T-helper 2 cell (primary cell): ENCODE measurements around the gene SRRM2.

ENCODE experiments used
- DNase-seq, 5 experiments: peaks; one replicate each; pipeline versions ENCODE4 v3.0.0 to v3.0.0-alpha.2; 2012 to 2022

The SRRM2 gene

DNA sequence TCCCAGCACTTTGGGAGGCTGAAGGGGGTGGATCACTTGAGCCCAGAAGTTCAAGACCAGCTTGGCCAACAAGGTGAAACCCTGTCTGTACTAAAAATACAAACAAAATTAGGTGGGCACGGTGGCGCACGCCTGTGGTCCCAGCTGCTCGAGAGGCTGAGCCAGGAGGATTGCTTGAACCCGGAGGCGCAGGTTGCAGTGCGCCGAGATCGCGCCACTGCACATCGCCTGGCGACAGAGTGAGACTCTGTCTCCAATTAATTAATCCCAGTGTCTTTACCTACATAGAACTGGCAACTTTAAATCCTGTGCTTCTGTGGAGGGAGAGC lies 26.2 kb downstream of the SRRM2 start:
- DNase-seq, result no peak

DNA sequence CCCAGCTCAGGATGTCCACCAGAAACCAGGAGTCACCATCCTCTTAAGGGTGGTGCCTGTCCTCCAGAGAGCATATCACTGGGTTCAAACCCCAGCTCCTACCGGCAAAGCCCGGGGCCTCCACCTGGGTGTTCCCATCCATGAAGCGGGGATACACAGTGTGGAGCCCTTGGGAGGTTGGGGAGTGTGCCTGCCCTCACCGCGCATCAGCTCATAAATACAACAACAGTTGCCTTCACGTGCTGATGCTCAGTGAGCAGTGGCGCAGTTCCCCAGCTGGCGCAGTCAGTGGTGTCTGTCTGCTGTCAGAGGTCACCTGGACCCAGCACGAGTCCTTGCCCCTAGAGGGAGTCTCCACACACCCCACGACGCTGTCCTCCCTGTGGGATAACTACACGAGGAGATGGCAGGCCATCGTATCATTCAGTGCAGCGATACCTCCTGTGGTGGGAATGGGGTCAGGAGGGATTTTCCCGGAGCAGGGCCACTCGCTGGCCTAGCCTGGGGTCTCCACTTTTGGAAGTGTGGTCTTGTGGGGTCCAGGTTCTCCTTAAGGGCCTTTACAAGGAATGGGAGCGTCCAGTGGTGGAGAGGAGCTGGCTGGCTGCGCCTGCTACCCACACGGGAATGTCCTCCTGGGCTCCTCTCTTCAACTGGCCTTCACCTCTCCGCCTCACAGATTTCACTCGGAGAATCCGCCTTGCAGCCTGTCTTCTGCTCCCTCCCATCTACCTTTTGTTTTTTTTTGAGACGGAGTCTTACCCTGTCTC lies 26.9 kb downstream of the SRRM2 start:
- DNase-seq, result no peak

DNA sequence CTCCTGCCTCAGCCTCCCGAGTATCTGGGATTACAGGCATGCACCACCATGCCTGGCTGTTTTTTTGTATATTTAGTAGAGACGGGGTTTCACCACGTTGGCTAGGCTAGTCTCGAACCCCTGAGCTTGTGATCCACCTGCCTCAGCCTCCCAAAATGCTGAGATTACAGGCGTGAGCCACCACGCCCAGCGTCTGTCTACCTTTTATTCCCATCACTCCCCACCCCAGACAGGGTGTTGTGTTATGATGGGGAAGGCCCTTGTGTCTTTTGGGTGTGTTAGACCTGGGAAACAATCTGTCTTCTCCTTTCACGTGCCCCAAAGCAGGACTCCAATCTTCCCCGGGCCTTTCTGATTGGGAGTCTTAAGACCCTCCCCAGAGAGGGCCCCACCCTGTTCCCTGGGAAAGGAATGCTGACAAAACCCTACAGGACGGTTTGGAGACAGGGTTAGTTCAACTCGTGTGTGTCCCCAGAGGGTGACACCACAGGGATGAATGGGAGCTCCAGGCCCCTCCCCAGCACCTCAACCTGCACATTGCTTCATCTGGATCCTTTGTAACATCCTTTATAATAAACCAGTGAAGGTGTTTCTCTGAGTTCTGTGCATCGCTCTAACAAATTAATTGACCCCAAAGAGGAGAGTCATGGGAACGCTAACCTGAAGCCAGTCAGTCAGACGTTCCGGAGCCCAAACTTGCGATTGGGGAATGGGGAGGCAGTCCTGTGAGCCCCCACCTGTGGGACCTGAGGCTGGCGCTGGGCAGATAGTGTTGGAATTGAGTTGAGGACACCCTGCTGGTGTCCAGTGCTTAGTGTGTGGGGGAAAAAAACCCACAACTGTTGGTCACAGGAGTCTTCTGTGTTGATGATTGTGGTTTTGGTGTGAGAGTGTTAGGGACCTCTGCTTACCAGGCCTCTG lies 27.8 kb downstream of the SRRM2 start:
- no peak for DNase-seq

DNA sequence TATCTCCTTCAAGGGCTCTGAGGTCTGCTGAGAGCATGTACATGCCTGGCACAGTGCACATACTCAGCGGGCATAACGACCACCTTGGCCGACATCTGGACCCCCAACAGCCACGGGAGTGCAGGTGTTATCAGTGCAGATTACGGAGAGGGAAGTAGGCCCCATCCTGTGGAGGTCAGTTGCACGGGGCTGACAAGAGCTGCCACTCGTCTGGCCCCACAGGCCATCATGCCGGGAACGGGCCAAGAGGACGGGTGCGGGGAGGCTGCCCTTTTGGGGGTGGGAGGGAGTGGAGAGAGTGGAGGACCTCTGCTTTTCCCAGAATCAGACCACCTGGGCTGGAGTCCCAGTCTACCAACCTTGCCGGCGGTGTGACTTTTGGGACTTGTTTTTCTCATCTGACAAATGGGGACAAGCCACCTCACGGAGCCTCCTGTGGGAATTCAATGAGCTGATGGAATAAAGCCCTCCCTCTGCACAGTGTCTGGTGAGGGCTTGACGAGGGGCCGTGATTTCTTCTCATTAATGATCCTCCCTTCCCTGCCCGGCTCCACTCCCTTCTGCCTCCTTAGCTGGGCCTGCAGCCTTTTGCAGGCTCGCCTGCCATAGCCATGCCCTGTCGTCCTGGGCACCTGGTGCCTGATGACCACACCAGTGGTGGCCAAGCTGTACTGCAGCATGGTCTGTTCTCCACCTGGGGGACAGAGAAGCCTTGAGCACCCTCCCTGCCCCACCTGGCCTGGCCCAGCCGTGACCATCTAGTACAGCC lies 30.3 kb downstream of the SRRM2 start:
- DNase-seq, result no peak

DNA sequence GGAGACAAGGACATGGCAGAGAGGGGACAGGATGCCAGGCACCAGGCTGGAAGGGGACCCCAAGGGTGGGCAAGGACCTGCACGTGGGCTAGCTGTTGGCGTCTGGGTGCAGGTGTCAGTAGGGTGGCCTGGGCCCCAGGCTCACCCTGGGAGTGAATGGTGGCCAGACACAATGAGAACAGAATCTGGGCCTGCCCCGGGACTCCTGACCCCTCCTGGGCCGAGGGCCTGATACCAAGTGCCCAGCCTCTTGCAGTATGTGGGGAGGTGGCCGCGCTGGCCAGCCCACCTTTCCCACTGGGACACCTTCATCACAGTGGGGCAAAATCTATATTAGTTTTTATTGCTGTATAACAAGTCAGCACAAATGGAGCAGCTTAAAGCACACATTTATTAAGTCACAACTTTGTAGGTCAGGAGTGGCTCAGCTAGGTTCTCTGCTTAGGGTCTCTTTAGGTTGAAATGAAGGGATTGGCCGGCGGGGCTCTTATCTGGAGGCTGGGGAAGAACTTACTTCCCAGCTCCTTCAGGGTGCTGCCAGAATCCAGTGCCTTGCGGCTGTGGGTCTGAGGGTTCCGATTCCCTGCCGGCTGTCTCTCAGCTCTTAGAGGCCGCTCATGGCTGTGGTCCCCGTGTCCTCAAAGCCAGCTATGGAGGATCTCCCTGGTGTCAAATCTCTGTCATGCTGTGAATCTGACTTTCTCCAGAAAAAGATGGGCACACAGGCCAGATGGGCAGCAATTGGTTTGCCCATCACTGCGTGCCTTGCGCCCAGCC lies 31.3 kb downstream of the SRRM2 start:
- DNase-seq, result no peak

DNA sequence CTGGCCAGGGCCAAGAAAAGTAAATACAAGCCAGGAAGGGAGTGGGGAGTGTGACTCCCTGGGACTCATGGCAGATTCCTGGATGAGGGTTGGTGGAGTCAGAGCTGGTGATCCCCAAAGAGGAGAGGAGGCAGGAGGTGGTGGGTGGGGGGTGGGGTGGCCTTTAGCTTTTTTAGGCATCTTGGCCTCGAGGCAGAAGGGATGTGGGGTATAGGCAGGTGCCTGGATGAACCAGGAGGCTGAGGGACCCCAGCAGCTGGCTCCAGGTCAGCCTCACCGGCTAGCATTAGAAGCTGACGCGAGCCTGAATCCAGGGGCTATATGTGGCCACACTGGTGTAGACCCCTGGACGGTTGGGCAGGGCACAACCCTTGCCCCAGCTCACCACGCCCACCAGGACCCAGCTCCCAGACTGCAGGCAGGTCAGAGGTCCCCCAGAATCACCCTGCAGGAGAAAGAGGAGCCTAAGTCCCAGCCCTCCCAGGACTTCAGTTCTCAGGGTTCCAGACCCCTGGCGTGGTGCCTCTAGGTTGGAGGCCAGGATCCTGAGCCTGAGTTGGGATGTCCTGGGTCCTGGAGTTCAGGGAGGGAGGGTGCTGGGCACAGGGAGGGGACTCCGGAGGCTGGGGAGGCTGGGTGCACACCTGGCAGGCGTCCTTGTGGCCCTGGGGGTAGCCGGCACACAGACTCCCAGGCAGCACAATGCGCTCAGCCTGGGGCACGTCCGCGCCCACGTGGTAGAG lies 32.1 kb downstream of the SRRM2 start:
- DNase-seq, result no peak

DNA sequence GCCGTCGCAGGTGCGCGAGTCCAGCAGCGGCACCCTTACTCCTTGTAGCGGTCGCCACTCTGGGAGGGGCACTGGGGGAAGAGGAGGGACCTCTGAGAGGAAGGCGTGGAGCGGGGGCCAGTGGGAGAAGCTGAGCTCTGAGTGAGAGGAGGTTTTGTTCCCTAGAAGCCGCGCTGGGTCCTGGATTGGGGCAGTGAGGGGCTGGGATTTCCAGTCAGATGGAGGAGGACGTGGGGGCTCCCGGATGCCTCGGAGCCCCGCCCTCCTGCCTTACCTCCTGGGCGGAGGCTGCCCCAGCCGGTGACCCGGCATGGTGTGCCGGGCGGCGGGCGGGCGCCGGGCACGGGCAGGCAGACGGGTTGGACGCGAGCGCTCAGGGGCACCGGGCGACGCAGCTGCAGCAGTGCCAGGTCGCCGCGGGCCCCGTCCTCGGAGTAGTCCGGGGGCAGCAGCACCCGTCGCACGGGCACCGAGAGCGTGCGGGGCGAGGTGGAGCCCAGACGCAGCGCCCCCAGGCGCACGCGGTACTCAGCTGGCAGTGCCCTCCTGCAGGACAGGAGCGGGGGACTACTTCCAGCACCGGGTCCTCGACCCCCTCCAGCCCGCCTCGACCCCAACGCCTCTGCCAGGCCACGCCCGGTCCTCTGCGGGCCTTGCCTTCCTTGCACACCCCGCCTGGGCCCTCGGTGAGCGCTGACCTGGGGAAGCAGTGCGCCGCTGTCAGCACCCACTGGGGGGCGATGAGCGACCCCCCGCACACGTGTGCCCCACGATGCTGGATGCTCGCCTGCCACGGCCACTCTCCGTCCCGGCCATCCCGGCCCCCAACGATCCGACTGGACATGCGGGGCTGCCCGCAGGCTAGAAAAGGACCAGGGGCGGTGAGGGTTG lies 32.9 kb downstream of the SRRM2 start:
- DNase-seq, result peak in 1 of 5 experiments; percentile 31

DNA sequence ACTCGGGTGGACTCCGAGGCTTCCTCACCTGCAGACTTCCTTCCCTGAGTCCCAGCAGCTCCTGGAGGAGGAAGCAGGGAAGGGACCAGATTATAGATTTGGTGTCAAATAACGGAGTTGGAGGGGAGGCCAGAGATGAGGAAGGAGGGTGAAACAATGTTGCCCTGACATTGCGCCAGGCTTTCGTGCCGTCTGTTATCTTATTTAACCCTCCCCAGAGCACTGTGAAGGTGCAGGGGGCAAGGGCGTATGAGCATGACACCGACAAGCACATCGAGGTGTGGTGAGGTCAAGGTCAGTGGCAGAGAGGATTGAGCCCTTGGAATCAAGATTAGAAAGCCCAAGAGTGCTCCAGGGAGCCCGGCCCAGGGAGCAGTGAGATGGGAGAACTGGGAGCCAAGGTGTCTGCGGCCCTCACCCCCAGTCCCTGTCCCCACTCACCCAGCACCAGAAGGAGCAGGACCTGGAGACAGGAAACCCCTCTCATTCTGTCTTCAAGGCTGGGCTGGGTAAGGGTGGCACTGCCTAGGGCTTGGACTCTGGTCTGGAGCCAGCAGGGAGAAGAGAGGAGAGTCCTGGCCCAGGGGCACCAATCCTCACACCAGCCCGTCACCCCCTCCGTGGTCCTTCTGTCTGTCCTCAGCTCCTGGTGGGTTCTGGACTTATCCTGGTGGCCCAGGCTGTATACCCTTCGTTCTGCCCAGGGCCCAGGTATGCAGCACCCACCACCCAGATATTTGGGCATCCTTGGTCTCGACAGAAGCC lies 33.8 kb downstream of the SRRM2 start:
- DNase-seq, result no peak

DNA sequence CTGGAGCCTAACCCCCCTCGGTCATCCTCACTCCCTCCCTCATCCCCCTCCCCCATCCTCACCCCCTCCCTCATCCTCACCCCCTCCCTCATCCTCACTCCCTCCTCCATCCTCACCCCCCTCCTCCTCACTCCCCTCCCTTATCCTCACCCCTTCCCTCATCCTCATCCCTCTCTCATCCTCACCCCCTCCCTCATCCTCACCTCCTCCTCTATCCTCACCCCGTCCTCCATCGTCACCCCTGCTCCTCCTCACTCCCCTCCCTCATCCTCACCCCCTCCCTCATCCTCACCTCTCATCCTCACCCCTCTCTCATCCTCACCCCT lies 34.4 kb downstream of the SRRM2 start:
- DNase-seq, result no peak

DNA sequence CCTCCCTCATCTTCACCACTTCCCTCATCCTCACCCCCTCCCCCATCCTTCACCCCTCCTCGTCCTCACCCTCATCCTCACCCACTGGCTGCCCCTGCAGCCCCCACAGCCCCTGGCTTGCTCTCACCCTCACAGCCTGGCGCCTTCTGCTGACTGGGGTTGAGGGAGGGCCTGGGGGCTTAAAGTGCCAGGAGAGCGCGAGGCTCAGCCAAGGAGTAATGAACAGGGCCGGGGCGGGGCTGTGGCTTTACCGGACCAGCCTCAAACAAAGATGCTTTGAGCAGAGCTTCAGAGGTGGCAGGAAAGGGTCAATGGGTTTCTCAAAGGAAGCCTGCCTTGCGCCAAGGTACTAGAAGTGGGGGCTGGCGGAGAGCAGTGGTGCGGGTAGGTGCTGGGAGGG lies 35.0 kb downstream of the SRRM2 start, which contains the start of gene PRSS33:
PRSS33 (minus strand) TSS at position 155 of the 400 bp plus-strand sequence. CDS start 1,013 bp downstream, outside the sequence.
- DNase-seq, result no peak

DNA sequence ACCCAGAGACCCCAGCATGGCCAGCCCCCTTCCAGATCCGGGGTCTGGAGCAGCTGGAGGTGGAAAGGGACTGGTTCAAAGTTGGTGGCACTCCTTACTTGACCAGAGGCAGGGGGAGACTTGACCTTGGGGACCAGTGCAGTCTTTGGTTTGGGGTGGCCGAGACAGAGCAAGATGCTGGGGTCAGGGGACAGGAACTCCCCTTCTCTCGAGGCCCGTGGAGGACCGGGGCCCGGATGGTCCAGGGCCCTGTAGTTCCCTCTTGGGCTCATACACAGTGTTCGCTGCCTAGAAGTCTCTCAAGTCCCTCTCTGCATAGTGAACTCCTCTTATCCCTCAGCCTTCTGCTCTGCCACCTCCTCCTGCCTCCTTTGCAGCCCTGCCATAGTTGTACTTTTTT lies 35.5 kb downstream of the SRRM2 start:
- DNase-seq, result no peak

DNA sequence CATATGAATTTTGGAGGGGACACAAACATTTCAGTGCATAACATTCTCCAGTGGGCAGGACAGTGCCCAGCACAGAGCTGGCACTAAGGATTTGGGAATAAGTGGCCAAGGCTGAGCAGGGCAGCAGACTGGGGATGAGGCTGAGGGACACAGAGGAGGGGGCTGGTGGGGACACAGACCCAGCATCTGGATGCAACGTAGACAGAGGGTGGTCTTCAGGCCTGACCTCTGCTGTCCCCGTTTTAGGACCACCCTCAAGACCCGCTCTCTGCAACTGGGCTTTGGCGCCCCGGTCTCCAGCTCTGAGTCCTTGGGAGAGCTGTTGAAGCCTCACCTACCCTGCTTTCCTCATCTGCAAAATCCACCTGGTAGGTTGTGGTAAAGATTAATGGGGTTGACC lies 38.2 kb downstream of the SRRM2 start:
- DNase-seq, result no peak

DNA sequence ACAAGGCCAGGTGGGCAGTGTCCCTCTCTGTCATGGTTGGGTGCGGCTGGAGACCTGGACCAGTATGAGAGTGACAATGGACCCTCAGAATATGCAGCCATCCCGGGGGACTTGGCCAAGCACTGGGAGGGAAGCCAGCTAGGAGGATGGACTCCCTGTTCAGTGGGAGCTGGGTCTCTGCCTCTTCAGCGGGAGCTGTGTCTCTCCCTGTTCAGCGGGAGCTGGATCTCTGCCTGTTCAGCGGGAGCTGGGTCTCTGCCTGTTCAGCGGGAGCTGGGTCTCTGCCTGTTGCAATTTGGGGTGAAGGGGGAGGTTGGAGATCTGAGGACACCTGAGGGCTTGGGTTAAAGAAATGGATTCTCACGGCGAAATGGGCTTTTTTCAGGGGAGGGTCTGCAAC lies 38.7 kb downstream of the SRRM2 start:
- DNase-seq, result no peak

DNA sequence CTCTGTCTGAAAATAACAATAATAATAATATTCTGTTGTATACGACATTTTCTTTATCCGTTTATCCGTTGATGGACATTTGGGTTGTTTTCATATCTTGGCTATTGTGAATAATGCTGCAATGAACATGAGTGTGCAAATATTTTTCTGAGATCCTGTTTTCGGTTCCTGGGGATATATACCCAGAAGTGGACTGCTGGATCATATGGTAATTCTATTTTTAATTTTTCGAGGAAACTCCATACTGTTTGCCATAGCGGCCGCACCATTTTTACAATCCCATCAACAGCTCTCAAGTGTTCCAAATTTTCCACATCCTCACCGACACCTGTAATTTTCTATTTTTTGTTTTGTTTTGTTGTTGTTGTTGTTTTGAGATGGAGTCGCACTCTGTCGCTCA lies 40.5 kb downstream of the SRRM2 start:
- DNase-seq, result no peak

DNA sequence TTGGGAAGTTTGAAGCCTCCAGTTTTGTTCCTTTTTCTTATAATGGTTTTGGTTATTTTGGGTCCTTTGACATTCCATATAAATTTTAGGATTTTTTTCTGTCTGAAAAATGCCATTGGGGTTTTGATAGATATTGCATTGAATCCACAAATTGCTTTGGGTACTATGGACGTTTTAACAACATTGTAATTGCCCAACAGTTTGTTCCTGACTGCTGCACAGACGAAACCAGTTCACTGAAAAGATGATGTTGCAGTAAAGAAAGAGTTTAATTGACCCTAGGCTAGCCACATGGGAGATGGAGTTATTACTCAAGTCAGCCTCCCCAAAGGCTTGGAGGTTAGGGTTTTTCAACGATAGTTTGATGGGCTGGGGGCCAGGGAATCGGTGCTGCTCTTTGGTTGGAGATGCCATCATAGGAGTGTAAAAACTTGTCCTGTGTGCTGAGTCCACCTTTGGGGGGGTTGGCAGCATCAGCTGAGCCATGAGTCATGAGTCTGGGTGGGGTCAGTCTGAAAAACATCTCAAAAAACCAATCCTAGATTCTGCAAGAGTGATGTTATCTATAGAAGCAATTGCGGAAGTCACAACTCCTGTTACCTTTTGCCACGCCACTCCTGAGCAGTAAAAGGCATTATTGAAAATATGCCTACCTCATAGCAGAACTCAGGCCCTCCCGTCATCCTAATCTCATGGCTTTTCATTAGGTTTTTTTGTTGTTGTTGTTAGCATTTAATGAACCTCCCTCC lies 43.1 kb downstream of the SRRM2 start:
- DNase-seq, result no peak

DNA sequence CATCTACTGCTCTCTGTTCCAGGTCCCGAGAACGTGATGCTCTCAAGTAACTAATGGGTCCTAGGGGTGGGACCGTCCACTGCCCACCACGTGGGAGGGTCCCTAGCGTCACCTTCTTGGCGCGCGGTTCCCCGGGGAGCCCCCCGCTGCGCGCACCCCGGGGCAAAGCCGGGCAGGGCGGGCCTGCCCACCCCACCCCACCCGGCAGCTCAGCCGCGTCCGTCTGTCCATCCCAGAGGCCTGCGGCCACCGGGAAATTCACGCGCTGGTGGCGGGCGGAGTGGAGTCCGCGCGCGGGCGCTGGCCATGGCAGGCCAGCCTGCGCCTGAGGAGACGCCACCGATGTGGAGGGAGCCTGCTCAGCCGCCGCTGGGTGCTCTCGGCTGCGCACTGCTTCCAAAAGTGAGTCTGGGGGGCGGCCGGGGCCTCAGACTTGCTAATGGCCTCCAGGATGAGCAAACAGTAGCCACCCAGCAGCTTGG lies 46.3 kb downstream of the SRRM2 start:
- no peak for DNase-seq

DNA sequence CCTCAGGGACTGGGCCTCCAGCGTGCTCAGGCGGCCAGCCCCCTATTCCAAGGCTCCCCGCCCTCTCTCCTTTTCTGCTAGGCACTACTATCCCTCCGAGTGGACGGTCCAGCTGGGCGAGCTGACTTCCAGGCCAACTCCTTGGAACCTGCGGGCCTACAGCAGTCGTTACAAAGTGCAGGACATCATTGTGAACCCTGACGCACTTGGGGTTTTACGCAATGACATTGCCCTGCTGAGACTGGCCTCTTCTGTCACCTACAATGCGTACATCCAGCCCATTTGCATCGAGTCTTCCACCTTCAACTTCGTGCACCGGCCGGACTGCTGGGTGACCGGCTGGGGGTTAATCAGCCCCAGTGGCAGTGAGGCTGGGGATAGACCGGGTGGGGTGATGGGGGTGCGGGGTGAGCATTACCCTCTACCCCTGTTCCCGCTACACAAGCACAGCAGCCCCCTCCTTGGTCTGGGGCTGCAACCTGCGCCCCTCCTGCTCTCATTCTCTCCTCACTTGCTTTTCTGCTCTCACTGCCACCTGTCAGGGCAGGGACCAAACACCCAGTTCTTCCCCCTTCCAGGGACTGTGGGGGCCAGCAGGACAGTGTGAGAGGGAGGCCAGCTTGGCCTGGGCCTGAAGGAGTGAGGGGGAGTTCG lies 46.9 kb downstream of the SRRM2 start:
- DNase-seq, result no peak

DNA sequence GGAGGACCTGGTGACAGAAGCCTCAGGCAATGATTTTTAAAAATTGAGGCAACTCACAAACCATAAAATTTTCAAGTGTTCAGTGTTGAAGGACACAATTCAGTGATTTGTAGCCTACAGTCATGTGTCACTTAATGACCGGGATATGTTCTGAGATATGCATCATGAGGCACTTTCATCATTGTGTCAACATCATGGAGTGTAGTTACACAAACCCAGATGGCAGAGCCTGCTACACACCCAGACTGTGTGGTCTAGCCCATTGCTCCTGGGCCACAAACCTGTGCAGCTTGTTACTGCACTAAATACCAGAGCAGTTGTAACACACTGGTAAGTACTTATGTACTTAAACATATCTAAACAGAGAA lies 47.4 kb downstream of the SRRM2 start:
- no peak for DNase-seq
